Ascending aorta (tissue), 2 donors: ENCODE results near the gene CDIP1. TPM values are rescaled to one million over a fixed set of nuclear protein-coding genes. Genes with fewer than 3 reads are reported as not detected.
"Not testable (repeated sequence)": the region's sequence is repeated elsewhere in the genome, so short reads cannot be mapped to it uniquely, and the experiment has no call there.

Experiments used
- DNase-seq, 2 donors: peaks; one replicate each; pipeline ENCODE4 v3.0.0-alpha.2; 2019; ENCODE audit warnings: low spot score in 2 of 2
- H3K27ac ChIP-seq, 2 donors: fragments of 200-600 bp; sonication (generic); one replicate each; pipeline ENCODE4 v1.5.1; 2016 to 2017; ENCODE audit warnings: mild to moderate bottlenecking in 1 of 2
- H3K27me3 ChIP-seq: fragments of 200-600 bp; sonication (generic); one replicate; pipeline ENCODE4 v1.5.1; 2017
- H3K36me3 ChIP-seq, 2 donors: fragments of 200-600 bp; sonication (generic); one replicate each; pipeline ENCODE4 v1.5.1; 2016
- H3K4me1 ChIP-seq, 2 donors: fragments of 200-600 bp; sonication (generic); one replicate each; pipeline ENCODE4 v1.5.1; 2016 to 2017; ENCODE audit warnings: mild to moderate bottlenecking in 1 of 2
- H3K4me3 ChIP-seq, 2 donors: fragments of 200-600 bp; sonication (generic); one replicate each; pipeline ENCODE4 v1.5.1; 2016 to 2017; ENCODE audit warnings: mild to moderate bottlenecking in 1 of 2
- H3K9me3 ChIP-seq, 2 donors: fragments of 200-600 bp; sonication (generic); one replicate each; pipeline ENCODE4 v1.5.1; 2016
- CTCF ChIP-seq, 3 experiments: fragments of 200-600 bp in 2 of 3; fragments of 450-650 bp in 1 of 3; sonication (generic) in 2 of 3; IDR thresholded peaks; one replicate each; pipeline ENCODE4 v1.5.1; 2016 to 2019; ENCODE audit warnings: antibody characterized with exemption in 3 of 3, mild to moderate bottlenecking in 1 of 3, moderate library complexity in 1 of 3
- intact Hi-C: fragments of 100-400 bp; cut with DNase I; formaldehyde crosslinking; loops from one replicate; pipeline ENCODE4 v1.15.1; 2023
- total RNA-seq: library from RNA; depleted of rRNA; stranded (reverse); fragments of >200 nt; gene quantifications from one replicate; pipeline ENCODE4 v1.1.0, GENCODE V29; 2016

Gene CDIP1
- total RNA-seq, 1 donor from 2014 or later: 36.9 TPM

GRCh38 chr16:4576008-4576407, 37.4 kb upstream of the CDIP1 start:
- Histone ChIP-seq H3K4me3 (no peak overlapping the region), H3K4me1 (no peaks in the 10 kb centered on the region), H3K27ac (no peak overlapping the region), H3K27me3 (no peaks in the 10 kb centered on the region), H3K36me3 (no peaks in the 10 kb centered on the region), H3K9me3 (no peaks in the 10 kb centered on the region)
- no peak for TF ChIP-seq CTCF (IDR thresholded peaks at IDR 0.05)
- intact Hi-C loops: no loop called here
- no peak for DNase-seq

GRCh38 chr16:4574919-4575705, 36.5 kb upstream of the CDIP1 start:
- no peak overlapping the region for H3K4me3 ChIP-seq
- intact Hi-C loops: no loop called here
- TF ChIP-seq CTCF (IDR thresholded peaks at IDR 0.05): no peak
- no peaks in the 10 kb centered on the region for H3K36me3 ChIP-seq
- DNase-seq: no peak
- no peaks in the 10 kb centered on the region for H3K4me1 ChIP-seq
- H3K27me3 ChIP-seq: no peaks in the 10 kb centered on the region
- H3K27ac ChIP-seq: no peak overlapping the region
- no peaks in the 10 kb centered on the region for H3K9me3 ChIP-seq

GRCh38 chr16:4573926-4574325, 35.4 kb upstream of the CDIP1 start:
- H3K9me3 ChIP-seq, H3K27me3 ChIP-seq, H3K4me3 ChIP-seq, H3K4me1 ChIP-seq, H3K36me3 ChIP-seq, DNase-seq, intact Hi-C loops, H3K27ac ChIP-seq: not testable (repeated sequence)

- intact Hi-C loops: no loop called here
Observed at GRCh38 chr16:4572715-4573114, 34.1 kb upstream of the CDIP1 start.

GRCh38 chr16:4570688-4571321, 32.2 kb upstream of the CDIP1 start:
- no peaks in the 10 kb centered on the region for H3K9me3 ChIP-seq
- no peaks in the 10 kb centered on the region for H3K4me1 ChIP-seq
- no peak overlapping the region for H3K4me3 ChIP-seq
- intact Hi-C loops: no loop called here
- DNase-seq: no peak
- H3K27me3 ChIP-seq: no peaks in the 10 kb centered on the region
- H3K27ac ChIP-seq: no peak overlapping the region
- no peak for TF ChIP-seq CTCF (IDR thresholded peaks at IDR 0.05)
- H3K36me3 ChIP-seq: no peaks in the 10 kb centered on the region

More at GRCh38 chr16:4572715-4573114, 34.1 kb upstream of the CDIP1 start:
- Histone ChIP-seq H3K4me3 (no peak overlapping the region), H3K36me3 (no peaks in the 10 kb centered on the region), H3K27ac (no peak overlapping the region), H3K27me3 (no peaks in the 10 kb centered on the region), H3K9me3 (no peaks in the 10 kb centered on the region), H3K4me1 (no peaks in the 10 kb centered on the region)
- no peak for DNase-seq
- TF ChIP-seq CTCF (IDR thresholded peaks at IDR 0.05): no peak

GRCh38 chr16:4570086-4570485, 31.5 kb upstream of the CDIP1 start:
- Histone ChIP-seq H3K27me3 (no peaks in the 10 kb centered on the region), H3K4me1 (no peaks in the 10 kb centered on the region), H3K36me3 (no peaks in the 10 kb centered on the region), H3K4me3 (no peak overlapping the region), H3K9me3 (no peaks in the 10 kb centered on the region), H3K27ac (no peak overlapping the region)
- no peak for DNase-seq
- TF ChIP-seq CTCF (IDR thresholded peaks at IDR 0.05): no peak
- intact Hi-C loops: no loop called here
